Measurements from ENCODE around the gene ANP32E. TPM values are rescaled to one million over a fixed set of nuclear protein-coding genes. Genes with fewer than 3 reads are reported as not detected.

Gene ANP32E
- total RNA-seq, 4 donors from 2014 or later: 14.8 to 25.1 (median 21.6) TPM

DNA sequence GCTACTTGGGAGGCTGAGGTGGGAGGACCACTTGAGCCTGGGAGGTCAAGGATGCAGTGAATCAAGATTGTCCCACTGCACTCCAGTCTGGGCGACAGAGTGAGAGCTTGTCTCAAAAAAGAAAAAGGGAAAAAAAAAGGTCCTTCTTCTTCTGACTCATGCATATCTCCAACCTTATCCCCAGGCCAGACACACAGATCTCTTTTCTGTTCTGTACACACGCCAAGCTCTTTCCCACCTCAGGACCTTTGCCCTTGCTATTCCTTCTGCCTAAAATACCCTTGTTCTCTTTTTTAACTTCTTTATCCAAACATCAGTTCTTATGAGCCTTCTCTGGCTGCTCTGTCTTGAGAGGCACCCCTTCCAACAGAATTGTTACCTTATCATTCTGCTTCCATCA lies 64.1 kb downstream of the ANP32E start:
- Histone ChIP-seq H3K27me3 (no peaks in the 10 kb centered on the region), H3K9me3 (no peaks in the 10 kb centered on the region), H3K27ac (no peak overlapping the region), H3K4me3 (no peak overlapping the region), H3K36me3 (no peaks in the 10 kb centered on the region), H3K4me1 (peaks cover 0 to 7% (median 4%) of the 10 kb centered on the region in 3 donors)
- TF ChIP-seq, protein P1, sequence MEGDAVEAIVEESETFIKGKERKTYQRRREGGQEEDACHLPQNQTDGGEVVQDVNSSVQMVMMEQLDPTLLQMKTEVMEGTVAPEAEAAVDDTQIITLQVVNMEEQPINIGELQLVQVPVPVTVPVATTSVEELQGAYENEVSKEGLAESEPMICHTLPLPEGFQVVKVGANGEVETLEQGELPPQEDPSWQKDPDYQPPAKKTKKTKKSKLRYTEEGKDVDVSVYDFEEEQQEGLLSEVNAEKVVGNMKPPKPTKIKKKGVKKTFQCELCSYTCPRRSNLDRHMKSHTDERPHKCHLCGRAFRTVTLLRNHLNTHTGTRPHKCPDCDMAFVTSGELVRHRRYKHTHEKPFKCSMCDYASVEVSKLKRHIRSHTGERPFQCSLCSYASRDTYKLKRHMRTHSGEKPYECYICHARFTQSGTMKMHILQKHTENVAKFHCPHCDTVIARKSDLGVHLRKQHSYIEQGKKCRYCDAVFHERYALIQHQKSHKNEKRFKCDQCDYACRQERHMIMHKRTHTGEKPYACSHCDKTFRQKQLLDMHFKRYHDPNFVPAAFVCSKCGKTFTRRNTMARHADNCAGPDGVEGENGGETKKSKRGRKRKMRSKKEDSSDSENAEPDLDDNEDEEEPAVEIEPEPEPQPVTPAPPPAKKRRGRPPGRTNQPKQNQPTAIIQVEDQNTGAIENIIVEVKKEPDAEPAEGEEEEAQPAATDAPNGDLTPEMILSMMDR (IDR thresholded peaks at IDR 0.05): no peak
- TF ChIP-seq POLR2A (IDR thresholded peaks at IDR 0.05) (no peak), EP300 (IDR thresholded peaks at IDR 0.05) (no peak), POLR2AphosphoS5 (IDR thresholded peaks at IDR 0.05) (no peak)
- WGBS, 2 donors (ENCODE audit: low coverage in 1 of 2): 64 to 77% methylated on average over 2 of the region's 2 CpGs
- ATAC-seq: no peak

DNA sequence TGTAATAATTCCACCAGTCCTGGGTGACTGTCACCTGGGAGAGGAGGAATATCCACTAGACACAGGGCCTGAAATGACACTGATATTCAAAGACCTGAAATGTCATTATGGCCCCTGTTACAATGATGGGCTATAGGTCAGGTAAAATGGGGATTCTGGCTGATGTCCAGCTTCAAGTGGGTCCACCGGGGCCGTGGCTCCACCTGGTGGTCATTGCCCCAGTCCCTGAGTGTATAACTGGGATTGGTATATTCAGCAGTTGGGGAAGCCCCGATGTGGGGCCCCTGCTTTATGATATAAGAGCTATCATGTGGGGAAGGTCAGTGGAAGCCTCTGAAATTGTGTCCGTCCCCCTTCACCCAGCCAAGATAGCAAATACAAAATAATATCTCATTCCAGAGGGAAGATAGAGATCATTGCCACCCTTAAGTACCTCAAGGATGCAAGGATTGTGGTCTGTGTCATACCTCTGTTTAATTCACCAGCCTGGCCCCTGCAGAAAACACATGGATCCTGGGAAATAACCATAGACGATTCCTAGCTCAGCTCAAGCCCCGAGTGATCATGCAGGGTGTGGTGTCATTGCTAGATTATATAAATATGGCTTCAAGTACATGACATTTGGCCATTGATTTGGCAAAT lies 66.8 kb downstream of the ANP32E start:
- no peaks in the 10 kb centered on the region for H3K27me3 ChIP-seq
- H3K4me1 ChIP-seq: peaks cover 0 to 28% (median 4%) of the 10 kb centered on the region in 3 donors
- WGBS, 2 donors (ENCODE audit: low coverage in 1 of 2): 5 to 10% methylated on average over 5 to 6 of the region's 6 CpGs
- H3K4me3 ChIP-seq: no peak overlapping the region
- no peak overlapping the region for H3K27ac ChIP-seq
- ATAC-seq: peak; percentile 53
- no peaks in the 10 kb centered on the region for H3K9me3 ChIP-seq
- H3K36me3 ChIP-seq: no peaks in the 10 kb centered on the region
- TF ChIP-seq POLR2A (IDR thresholded peaks at IDR 0.05) (no peak), POLR2AphosphoS5 (IDR thresholded peaks at IDR 0.05) (peak; percentile 92), EP300 (IDR thresholded peaks at IDR 0.05) (no peak)
- TF ChIP-seq, protein P1 (IDR thresholded peaks at IDR 0.05): peak; percentile 81 to 90 (median 88)

Small RNA genes within 50 kb of the gene (small RNA-seq; reads per million reads assigned to genes)
- gene RN7SL480P (0 reads per million in 4 donors), gene RNU2-17P (0 to 1.1 (median 0.20) reads per million in 4 donors)

Other genes starting within 250 kb of the ANP32E start
- gene OTUD7B, start 225.4 kb downstream of the ANP32E start, total RNA-seq: 10 to 100 TPM; 34.1 to 49.6 (median 42.3) TPM
- 10 to 100 TPM; 44.7 to 75.8 (median 50.4) TPM for gene VPS45, start 168.3 kb downstream of the ANP32E start, total RNA-seq
- gene PLEKHO1, start 86.2 kb downstream of the ANP32E start, total RNA-seq: 100 to 1,000 TPM; 217 to 358 (median 228) TPM
- 1 to 10 TPM in 1 of 4 donors, under 1 TPM in 3; 0.54 to 1.5 (median 0.78) TPM for gene CA14, start 21.7 kb upstream of the ANP32E start, total RNA-seq
- 10 to 100 TPM; 40.3 to 68.9 (median 49.5) TPM for gene APH1A, start 32.9 kb upstream of the ANP32E start, total RNA-seq
- 10 to 100 TPM in 3 of 4 donors, 1 to 10 TPM in 1; 5.2 to 37.7 (median 16.2) TPM for gene C1orf54, start 36.7 kb upstream of the ANP32E start, total RNA-seq
- 10 to 100 TPM in 2 of 4 donors, 1 to 10 TPM in 2; 3.5 to 28.3 (median 14.2) TPM for gene CIART, start 46.4 kb upstream of the ANP32E start, total RNA-seq
- gene MRPS21, start 57.7 kb upstream of the ANP32E start, total RNA-seq: 10 to 100 TPM; 36.0 to 59.9 (median 43.4) TPM
- 10 to 100 TPM; 28.1 to 74.9 (median 40.3) TPM for gene PRPF3, start 85.4 kb upstream of the ANP32E start, total RNA-seq
- 10 to 100 TPM; 17.0 to 31.3 (median 26.2) TPM for gene RPRD2, start 128.0 kb upstream of the ANP32E start, total RNA-seq